RWPE1 (cell line): ENCODE data around the gene PPP1R9A.

Source experiments
- CTCF ChIA-PET: fragments of 350-600 bp; sonication (Branson Sonifier 250); formaldehyde crosslinking; extraction: SDS; loops from one replicate; lab custom pipeline; 2021; lab: Yijun Ruan, JAX
- POLR2A ChIA-PET: fragments of 400-600 bp; formaldehyde crosslinking; extraction: SDS; loops from one replicate; lab custom pipeline; 2020; ENCODE audit warnings: antibody characterized with exemption; ENCODE audit not compliant: low non-redundant PET; lab: Yijun Ruan, JAX
- DNase-seq: peaks from one replicate; pipeline ENCODE4 v3.0.0; 2012; ENCODE audit warnings: low spot score
- H3K27ac ChIP-seq: fragments of 450-650 bp; 2 replicates; pipeline ENCODE4 v1.5.1; 2017
- CTCF ChIP-seq: fragments of 450-650 bp; conservative IDR thresholded peaks from 2 replicates; pipeline ENCODE4 v1.5.1; 2017; ENCODE audit warnings: low read depth, mild to moderate bottlenecking

PPP1R9A gene

GRCh38 chr7:95026421-95027072 lies 119.2 kb downstream of the PPP1R9A start:
- no peak overlapping the region for H3K27ac ChIP-seq
- DNase-seq = no peak
- POLR2A ChIA-PET = no interaction called here
- TF ChIP-seq CTCF = no peak
- CTCF ChIA-PET = interaction anchor here (0.6 kb wide), 1 partner anchor 202 kb away, joined by 3 read pairs; no protein-coding TSS in a partner anchor

GRCh38 chr7:95027234-95027872 lies 120.0 kb downstream of the PPP1R9A start:
- TF ChIP-seq CTCF = no peak
- ChIA-PET POLR2A (no interaction called here), CTCF (no interaction called here)
- no peak overlapping the region for H3K27ac ChIP-seq
- no peak for DNase-seq

- DNase-seq = no peak
- CTCF ChIA-PET = no interaction called here
- POLR2A ChIA-PET = no interaction called here
- no peak for TF ChIP-seq CTCF
- no peak overlapping the region for H3K27ac ChIP-seq
These were observed 121.3 kb downstream of the PPP1R9A start for GRCh38 chr7:95028683-95029082.

GRCh38 chr7:95035295-95035694 lies 127.9 kb downstream of the PPP1R9A start:
- POLR2A ChIA-PET = no interaction called here

GRCh38 chr7:95041031-95041430 lies 133.6 kb downstream of the PPP1R9A start:
- ChIA-PET POLR2A (no interaction called here), CTCF (no interaction called here)
- no peak for DNase-seq
- no peak overlapping the region for H3K27ac ChIP-seq
- TF ChIP-seq CTCF = no peak

More at GRCh38 chr7:95035295-95035694, 127.9 kb downstream of the PPP1R9A start:
- no peak overlapping the region for H3K27ac ChIP-seq
- no peak for DNase-seq
- CTCF ChIA-PET = no interaction called here
- no peak for TF ChIP-seq CTCF

- DNase-seq = no peak
- no peak overlapping the region for H3K27ac ChIP-seq
- ChIA-PET POLR2A (no interaction called here), CTCF (interaction anchor here (0.9 kb wide), 1 partner anchor 596 kb away, joined by 3 read pairs; no protein-coding TSS in a partner anchor)
- TF ChIP-seq CTCF = no peak
These were observed 138.0 kb downstream of the PPP1R9A start for GRCh38 chr7:95045236-95045923.
